ENCODE results near the gene JAML. TPM values are rescaled to one million over a fixed set of nuclear protein-coding genes. Genes with fewer than 3 reads are reported as not detected.

The JAML gene
- total and polyA plus RNA-seq, 9 of the 15 experiments (the other 6 are each of a cell fraction or from before 2014, with no cell fraction given): 0.05 to 0.32 (median 0.22) TPM; not detected in 4

DNA sequence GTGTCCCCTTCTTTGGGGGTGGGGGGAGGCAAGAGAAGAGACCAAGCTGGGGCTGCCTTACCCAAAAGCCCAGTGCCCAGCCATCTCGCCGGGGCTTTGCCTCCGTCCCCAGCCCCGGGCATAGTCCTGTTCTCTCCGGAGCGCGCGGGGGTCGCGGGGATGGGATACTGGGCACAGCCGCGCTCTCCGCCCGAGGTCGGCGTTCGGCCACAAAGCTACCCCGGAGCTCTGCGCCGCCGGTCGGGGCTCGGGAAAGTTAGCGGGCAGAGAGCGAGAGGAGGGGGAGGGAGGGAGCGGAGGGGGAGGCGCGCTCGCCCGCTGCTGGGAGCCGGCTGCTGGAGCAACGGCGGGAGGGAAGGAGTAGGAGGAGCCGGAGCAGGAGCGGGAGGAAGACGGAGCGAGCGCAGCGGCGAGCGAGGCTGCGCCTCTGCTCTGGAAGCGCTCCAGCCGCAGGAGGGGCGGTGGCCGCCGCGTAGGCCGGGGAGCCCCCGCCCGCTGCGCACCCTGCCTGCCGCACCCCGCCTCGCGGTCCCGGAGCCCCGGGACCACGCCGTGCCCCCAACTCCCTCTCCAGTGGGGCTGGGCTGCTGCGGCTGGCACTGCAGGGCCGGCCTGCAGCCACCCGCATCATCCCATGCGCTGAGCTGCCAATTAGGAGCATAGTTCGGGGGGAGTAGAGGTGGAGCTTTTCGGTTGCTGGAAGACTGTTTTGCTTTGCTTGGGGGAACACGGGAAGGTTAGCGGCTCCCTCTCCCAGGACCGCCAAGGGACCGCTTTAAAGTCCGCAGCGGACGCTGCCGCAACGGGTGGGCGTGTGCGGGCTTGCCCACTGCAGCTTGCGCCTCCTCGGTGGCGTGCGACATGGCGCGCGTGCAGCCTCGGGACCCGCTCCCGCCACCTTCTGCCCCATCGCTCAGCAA lies 72.0 kb downstream of the JAML start, which contains the start of gene SCN4B (continued):
- TF ChIP-seq, protein P1, sequence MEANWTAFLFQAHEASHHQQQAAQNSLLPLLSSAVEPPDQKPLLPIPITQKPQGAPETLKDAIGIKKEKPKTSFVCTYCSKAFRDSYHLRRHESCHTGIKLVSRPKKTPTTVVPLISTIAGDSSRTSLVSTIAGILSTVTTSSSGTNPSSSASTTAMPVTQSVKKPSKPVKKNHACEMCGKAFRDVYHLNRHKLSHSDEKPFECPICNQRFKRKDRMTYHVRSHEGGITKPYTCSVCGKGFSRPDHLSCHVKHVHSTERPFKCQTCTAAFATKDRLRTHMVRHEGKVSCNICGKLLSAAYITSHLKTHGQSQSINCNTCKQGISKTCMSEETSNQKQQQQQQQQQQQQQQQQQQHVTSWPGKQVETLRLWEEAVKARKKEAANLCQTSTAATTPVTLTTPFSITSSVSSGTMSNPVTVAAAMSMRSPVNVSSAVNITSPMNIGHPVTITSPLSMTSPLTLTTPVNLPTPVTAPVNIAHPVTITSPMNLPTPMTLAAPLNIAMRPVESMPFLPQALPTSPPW (CRISPR knock-in tag; IDR thresholded peaks at IDR 0.05): peak; percentile 16; the same call in 1 of the 2 replicates
- TF ChIP-seq ZNF184 (CRISPR knock-in tag; IDR thresholded peaks at IDR 0.05) (no peak), ZNF586 (CRISPR knock-in tag; conservative IDR thresholded peaks at IDR 0.05) (no peak), NFYB (IDR thresholded peaks at IDR 0.05; ENCODE audit: extremely low read depth, insufficient read length) (no peak), ZNF780A (CRISPR knock-in tag; IDR thresholded peaks at IDR 0.05) (no peak), ZNF174 (CRISPR knock-in tag; IDR thresholded peaks at IDR 0.05) (no peak), ZEB2 (IDR thresholded peaks at IDR 0.05) (no peak), LCOR (CRISPR knock-in tag; IDR thresholded peaks at IDR 0.05) (no peak), CBX2 (IDR thresholded peaks at IDR 0.05; ENCODE audit: insufficient read depth, low read length, poor library complexity, severe bottlenecking) (no peak), BRD4 (IDR thresholded peaks at IDR 0.05) (no peak), RBM39 (optimal IDR thresholded peaks at IDR 0.05; ENCODE audit: low read depth, low read length) (no peak), ZNF263 (CRISPR knock-in tag; IDR thresholded peaks at IDR 0.05; ENCODE audit: borderline replicate concordance) (peak; percentile 93), YBX1 (IDR thresholded peaks at IDR 0.05) (no peak), GABPB1 (CRISPR knock-in tag; IDR thresholded peaks at IDR 0.05) (no peak), ZNF12 (CRISPR knock-in tag; IDR thresholded peaks at IDR 0.05) (no peak)
- TF ChIP-seq, protein P2, sequence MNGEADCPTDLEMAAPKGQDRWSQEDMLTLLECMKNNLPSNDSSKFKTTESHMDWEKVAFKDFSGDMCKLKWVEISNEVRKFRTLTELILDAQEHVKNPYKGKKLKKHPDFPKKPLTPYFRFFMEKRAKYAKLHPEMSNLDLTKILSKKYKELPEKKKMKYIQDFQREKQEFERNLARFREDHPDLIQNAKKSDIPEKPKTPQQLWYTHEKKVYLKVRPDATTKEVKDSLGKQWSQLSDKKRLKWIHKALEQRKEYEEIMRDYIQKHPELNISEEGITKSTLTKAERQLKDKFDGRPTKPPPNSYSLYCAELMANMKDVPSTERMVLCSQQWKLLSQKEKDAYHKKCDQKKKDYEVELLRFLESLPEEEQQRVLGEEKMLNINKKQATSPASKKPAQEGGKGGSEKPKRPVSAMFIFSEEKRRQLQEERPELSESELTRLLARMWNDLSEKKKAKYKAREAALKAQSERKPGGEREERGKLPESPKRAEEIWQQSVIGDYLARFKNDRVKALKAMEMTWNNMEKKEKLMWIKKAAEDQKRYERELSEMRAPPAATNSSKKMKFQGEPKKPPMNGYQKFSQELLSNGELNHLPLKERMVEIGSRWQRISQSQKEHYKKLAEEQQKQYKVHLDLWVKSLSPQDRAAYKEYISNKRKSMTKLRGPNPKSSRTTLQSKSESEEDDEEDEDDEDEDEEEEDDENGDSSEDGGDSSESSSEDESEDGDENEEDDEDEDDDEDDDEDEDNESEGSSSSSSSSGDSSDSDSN (IDR thresholded peaks at IDR 0.05; ENCODE audit: borderline replicate concordance in 1 of 2, low read depth in 2 of 2, low read length in 2 of 2): peak in 1 of 2 experiments; percentile 26; a peak in 1 of 4 replicates
- TF ChIP-seq, protein P3, sequence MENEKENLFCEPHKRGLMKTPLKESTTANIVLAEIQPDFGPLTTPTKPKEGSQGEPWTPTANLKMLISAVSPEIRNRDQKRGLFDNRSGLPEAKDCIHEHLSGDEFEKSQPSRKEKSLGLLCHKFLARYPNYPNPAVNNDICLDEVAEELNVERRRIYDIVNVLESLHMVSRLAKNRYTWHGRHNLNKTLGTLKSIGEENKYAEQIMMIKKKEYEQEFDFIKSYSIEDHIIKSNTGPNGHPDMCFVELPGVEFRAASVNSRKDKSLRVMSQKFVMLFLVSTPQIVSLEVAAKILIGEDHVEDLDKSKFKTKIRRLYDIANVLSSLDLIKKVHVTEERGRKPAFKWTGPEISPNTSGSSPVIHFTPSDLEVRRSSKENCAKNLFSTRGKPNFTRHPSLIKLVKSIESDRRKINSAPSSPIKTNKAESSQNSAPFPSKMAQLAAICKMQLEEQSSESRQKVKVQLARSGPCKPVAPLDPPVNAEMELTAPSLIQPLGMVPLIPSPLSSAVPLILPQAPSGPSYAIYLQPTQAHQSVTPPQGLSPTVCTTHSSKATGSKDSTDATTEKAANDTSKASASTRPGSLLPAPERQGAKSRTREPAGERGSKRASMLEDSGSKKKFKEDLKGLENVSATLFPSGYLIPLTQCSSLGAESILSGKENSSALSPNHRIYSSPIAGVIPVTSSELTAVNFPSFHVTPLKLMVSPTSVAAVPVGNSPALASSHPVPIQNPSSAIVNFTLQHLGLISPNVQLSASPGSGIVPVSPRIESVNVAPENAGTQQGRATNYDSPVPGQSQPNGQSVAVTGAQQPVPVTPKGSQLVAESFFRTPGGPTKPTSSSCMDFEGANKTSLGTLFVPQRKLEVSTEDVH (IDR thresholded peaks at IDR 0.05; ENCODE audit: low read depth, partially characterized antibody): no peak
